ENCODE measurements around the gene TMOD2. TPM values are rescaled to one million over a fixed set of nuclear protein-coding genes. Genes with fewer than 3 reads are reported as not detected.

Gene TMOD2
- total RNA-seq, 2 experiments from 2014 or later = 0.44 TPM; not detected in 1

DNA sequence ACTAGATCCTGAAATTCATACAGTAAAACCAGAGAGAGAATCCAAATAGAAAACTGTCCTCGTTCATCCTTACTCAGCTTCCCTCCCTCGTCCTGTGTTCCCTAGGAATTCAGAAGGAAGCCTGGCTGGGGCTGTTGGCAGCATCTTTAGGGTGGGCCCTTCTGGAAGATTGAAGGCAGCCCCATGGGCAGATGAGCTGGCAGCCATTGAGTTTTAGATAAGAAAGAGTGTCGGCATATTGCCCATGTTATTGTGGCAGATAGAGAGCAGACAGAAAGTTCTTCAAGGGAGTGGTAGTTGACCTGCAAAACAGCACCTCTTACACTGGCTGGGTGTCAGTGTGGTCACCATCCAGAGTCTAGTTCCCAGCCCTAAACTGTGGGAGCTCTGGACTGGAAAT lies 23.5 kb downstream of the TMOD2 start:
- no peak overlapping the region for H2AFZ ChIP-seq (ENCODE audit: low read length)
- no peaks in the 10 kb centered on the region for H3K4me1 ChIP-seq (ENCODE audit: insufficient read depth, low read length, poor library complexity, severe bottlenecking)
- CTCF ChIA-PET (ENCODE audit: unreplicated experiment) = no interaction called here
- H3K9me3 ChIP-seq (ENCODE audit: low read length) = no peaks in the 10 kb centered on the region
- no peak overlapping the region for H3K4me2 ChIP-seq (ENCODE audit: low read length)
- DNase-seq (ENCODE audit: low spot score) = no peak
- H3K9me2 ChIP-seq (ENCODE audit: insufficient read depth, low read length) = no peaks in the 10 kb centered on the region
- POLR2A ChIA-PET = no interaction called here
- no peaks in the 10 kb centered on the region for H4K20me1 ChIP-seq (ENCODE audit: insufficient read depth, low read length)
- H3K4me3 ChIP-seq (ENCODE audit: low read depth, low read length, poor library complexity, severe bottlenecking) = no peak overlapping the region
- BruUV-seq (replicated peaks) = no TSS peak
- no peak overlapping the region for H3K27ac ChIP-seq (ENCODE audit: low read depth, low read length, poor library complexity, severe bottlenecking)
- H3K79me2 ChIP-seq (ENCODE audit: insufficient read depth, low read depth, low read length) = no peaks in the 10 kb centered on the region
- intact Hi-C loops (cut with micrococcal nuclease; ENCODE audit: unreplicated experiment) = no loop called here
- TF ChIP-seq, protein P1, sequence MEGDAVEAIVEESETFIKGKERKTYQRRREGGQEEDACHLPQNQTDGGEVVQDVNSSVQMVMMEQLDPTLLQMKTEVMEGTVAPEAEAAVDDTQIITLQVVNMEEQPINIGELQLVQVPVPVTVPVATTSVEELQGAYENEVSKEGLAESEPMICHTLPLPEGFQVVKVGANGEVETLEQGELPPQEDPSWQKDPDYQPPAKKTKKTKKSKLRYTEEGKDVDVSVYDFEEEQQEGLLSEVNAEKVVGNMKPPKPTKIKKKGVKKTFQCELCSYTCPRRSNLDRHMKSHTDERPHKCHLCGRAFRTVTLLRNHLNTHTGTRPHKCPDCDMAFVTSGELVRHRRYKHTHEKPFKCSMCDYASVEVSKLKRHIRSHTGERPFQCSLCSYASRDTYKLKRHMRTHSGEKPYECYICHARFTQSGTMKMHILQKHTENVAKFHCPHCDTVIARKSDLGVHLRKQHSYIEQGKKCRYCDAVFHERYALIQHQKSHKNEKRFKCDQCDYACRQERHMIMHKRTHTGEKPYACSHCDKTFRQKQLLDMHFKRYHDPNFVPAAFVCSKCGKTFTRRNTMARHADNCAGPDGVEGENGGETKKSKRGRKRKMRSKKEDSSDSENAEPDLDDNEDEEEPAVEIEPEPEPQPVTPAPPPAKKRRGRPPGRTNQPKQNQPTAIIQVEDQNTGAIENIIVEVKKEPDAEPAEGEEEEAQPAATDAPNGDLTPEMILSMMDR (conservative IDR thresholded peaks at IDR 0.05; ENCODE audit: low read length) = no peak
- TF ChIP-seq EZH2phosphoT487 (IDR thresholded peaks at IDR 0.05; ENCODE audit: borderline replicate concordance, low read depth, low read length) = no peak
- no peaks in the 10 kb centered on the region for H3K36me3 ChIP-seq (ENCODE audit: insufficient read depth, low read length)

DNA sequence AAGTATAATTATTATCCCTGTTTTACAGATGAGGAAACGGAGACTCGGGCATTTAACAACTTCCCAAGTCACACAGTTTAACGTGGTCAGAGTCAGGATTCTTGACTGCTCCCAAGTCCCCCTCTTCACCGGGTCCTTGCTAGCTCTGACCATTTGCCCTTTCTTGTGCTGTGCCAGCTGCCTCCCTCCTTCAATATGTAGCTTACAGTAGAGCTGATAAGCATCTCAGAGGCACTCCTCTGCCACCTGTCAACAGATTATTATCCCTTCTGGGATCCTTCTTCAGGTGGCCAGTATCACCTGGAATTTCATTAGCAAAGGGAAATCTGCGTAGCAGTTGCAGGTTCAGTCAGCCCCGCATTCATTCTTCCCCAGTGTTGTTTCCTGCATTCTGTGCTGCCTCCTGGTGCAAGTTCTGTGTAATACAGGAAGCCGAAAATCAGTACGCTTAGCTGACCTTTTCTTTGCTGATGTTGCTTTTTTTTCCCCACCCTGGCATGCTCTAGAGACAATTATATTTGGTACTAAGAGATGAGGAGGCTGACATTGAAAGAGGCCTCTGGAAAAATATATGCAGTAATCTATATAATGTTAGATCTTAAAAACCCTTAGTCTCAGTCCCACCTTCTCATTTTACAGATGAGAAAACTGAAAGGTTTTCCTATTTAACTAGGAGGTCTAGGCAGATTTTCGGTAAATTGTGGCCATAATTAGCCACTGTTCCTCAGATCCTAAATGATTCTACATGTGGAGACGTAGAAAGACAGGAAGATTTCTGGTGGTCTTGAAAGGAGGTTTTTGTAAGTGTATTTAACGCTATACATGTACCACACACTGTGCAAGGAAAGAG lies 24.8 kb downstream of the TMOD2 start:
- H4K20me1 ChIP-seq (ENCODE audit: insufficient read depth, low read length) = no peaks in the 10 kb centered on the region
- intact Hi-C loops (cut with micrococcal nuclease; ENCODE audit: unreplicated experiment) = loop anchor here (1.0 kb wide), 1 partner anchor 126 kb away; no protein-coding TSS in a partner anchor
- no TSS peak for BruUV-seq (replicated peaks)
- TF ChIP-seq, protein P1 (conservative IDR thresholded peaks at IDR 0.05; ENCODE audit: low read length) = peak; percentile 85
- no peak for TF ChIP-seq EZH2phosphoT487 (IDR thresholded peaks at IDR 0.05; ENCODE audit: borderline replicate concordance, low read depth, low read length)
- H3K36me3 ChIP-seq (ENCODE audit: insufficient read depth, low read length) = no peaks in the 10 kb centered on the region
- H3K9me3 ChIP-seq (ENCODE audit: low read length) = no peaks in the 10 kb centered on the region
- CTCF ChIA-PET (ENCODE audit: unreplicated experiment) = interaction anchor here (0.8 to 0.9 kb wide), 2 partner anchors 8 to 20 kb away, joined by 3 read pairs; no protein-coding TSS in a partner anchor
- DNase-seq (ENCODE audit: low spot score) = peak; percentile 61
- no peak overlapping the region for H3K4me2 ChIP-seq (ENCODE audit: low read length)
- no peaks in the 10 kb centered on the region for H3K79me2 ChIP-seq (ENCODE audit: insufficient read depth, low read depth, low read length)
- no peak overlapping the region for H3K4me3 ChIP-seq (ENCODE audit: low read depth, low read length, poor library complexity, severe bottlenecking)
- H3K9me2 ChIP-seq (ENCODE audit: insufficient read depth, low read length) = no peaks in the 10 kb centered on the region
- H3K4me1 ChIP-seq (ENCODE audit: insufficient read depth, low read length, poor library complexity, severe bottlenecking) = no peaks in the 10 kb centered on the region
- H2AFZ ChIP-seq (ENCODE audit: low read length) = no peak overlapping the region
- POLR2A ChIA-PET = no interaction called here
- H3K27ac ChIP-seq (ENCODE audit: low read depth, low read length, poor library complexity, severe bottlenecking) = no peak overlapping the region

Measured in OCI-LY7 (cell line).